HL-60 (cell line): ENCODE data around the gene NDUFS2.

ENCODE experiments used
- DNase-seq, 2 experiments: peaks; one replicate each; pipeline ENCODE4 v3.0.0-alpha.2; 2010 to 2020; ENCODE audit warnings: low read depth in 1 of 2, low spot score in 1 of 2
- H3K27ac ChIP-seq: fragments of 250-450 bp; sonication (Bioruptor Pico); replicated peaks from 2 replicates; pipeline ENCODE4 v1.5.1; 2020; ENCODE audit warnings: mild to moderate bottlenecking, moderate library complexity
- H3K27me3 ChIP-seq: fragments of 250-450 bp; sonication (Bioruptor Pico); 2 replicates; pipeline ENCODE4 v1.5.1; 2021; ENCODE audit warnings: mild to moderate bottlenecking, moderate library complexity; ENCODE audit not compliant: insufficient read depth, poor library complexity, severe bottlenecking
- H3K4me3 ChIP-seq: replicated peaks from 2 replicates; pipeline ENCODE4 v1.5.1; 2011; ENCODE audit warnings: mild to moderate bottlenecking, control low read depth, low read length; ENCODE audit not compliant: insufficient read depth
- CTCF ChIP-seq: IDR thresholded peaks from one replicate; pipeline ENCODE4 v1.5.1; 2011; ENCODE audit warnings: low read length, control low read depth, inconsistent platforms; ENCODE audit not compliant: insufficient read depth
- GABPA ChIP-seq: IDR thresholded peaks from 2 replicates; pipeline ENCODE4 v1.6.1; 2012; ENCODE audit warnings: low read depth
- POLR2AphosphoS5 ChIP-seq: IDR thresholded peaks from 2 replicates; pipeline ENCODE4 v1.6.1; 2012; ENCODE audit warnings: low read depth
- REST ChIP-seq: IDR thresholded peaks from 2 replicates; pipeline ENCODE4 v1.6.1; 2012; ENCODE audit warnings: low read depth; ENCODE audit not compliant: insufficient replicate concordance
- SPI1 ChIP-seq: IDR thresholded peaks from 2 replicates; pipeline ENCODE4 v1.6.1; 2012; ENCODE audit warnings: low read depth, mild to moderate bottlenecking, borderline replicate concordance

Gene NDUFS2

GRCh38 chr1:161226320-161226711 lies 24.1 kb downstream of the NDUFS2 start:
- H3K4me3 ChIP-seq = peak overlapping the region; percentile 86
- H3K27ac ChIP-seq = peak overlapping the region; percentile 73
- no peak for TF ChIP-seq GABPA
- TF ChIP-seq SPI1 = no peak
- TF ChIP-seq CTCF = no peak
- TF ChIP-seq POLR2AphosphoS5 = no peak
- no peak for TF ChIP-seq REST
- no peak for DNase-seq
- H3K27me3 ChIP-seq = no peaks in the 10 kb centered on the region

- Histone ChIP-seq H3K4me3 (peak overlapping the region; percentile 86), H3K27ac (peak overlapping the region; percentile 73), H3K27me3 (no peaks in the 10 kb centered on the region)
- no peak for TF ChIP-seq GABPA
- TF ChIP-seq SPI1 = no peak
- TF ChIP-seq CTCF = no peak
- no peak for TF ChIP-seq POLR2AphosphoS5
- TF ChIP-seq REST = no peak
- DNase-seq = no peak
Measured at GRCh38 chr1:161226759-161227158, 24.6 kb downstream of the NDUFS2 start.

GRCh38 chr1:161227196-161227871 lies 25.2 kb downstream of the NDUFS2 start:
- peak overlapping the region; percentile 73 for H3K27ac ChIP-seq
- peak; percentile 61 to 85 for DNase-seq
- peak; percentile 64 for TF ChIP-seq CTCF
- no peak for TF ChIP-seq GABPA
- peak; percentile 100 for TF ChIP-seq SPI1
- TF ChIP-seq POLR2AphosphoS5 = 0 out of 2 replicates have a peak, but pooled peaks have one; percentile 39
- TF ChIP-seq REST = no peak
- no peaks in the 10 kb centered on the region for H3K27me3 ChIP-seq
- peak overlapping the region; percentile 86 for H3K4me3 ChIP-seq
